Stimulated activated CD4-positive, alpha-beta T cell treated with anti-CD3 and anti-CD28 coated beads, Interleukin-12 subunit alpha, Interleukin-12 subunit beta, amount 100 ng/mL, for 48 hours (primary cell): ENCODE measurements around the gene ACRV1.
"Not testable (repeated sequence)": the region's sequence is repeated elsewhere in the genome, so short reads cannot be mapped to it uniquely, and the experiment has no call there.

Experiments
- DNase-seq, 3 donors: peaks; one replicate each; pipeline ENCODE4 v3.0.0-alpha.2; 2020; ENCODE audit warnings: low read depth in 2 of 3, low spot score in 1 of 3

Gene ACRV1

GRCh38 chr11:125680747-125681146, at the start of gene ACRV1:
Gene ACRV1, minus strand, starts transcription at chr11:125680847. Its CDS starts 67 bp downstream, at chr11:125680780.
- no peak for DNase-seq

- no peak for DNase-seq
Observed at GRCh38 chr11:125728969-125729368, 48.3 kb upstream of the ACRV1 start.

- no peak for DNase-seq
Observed at GRCh38 chr11:125724125-125724524, 43.5 kb upstream of the ACRV1 start.

GRCh38 chr11:125720781-125721180, 40.1 kb upstream of the ACRV1 start:
- DNase-seq, result no peak

GRCh38 chr11:125704686-125705085, 24.0 kb upstream of the ACRV1 start:
- DNase-seq, result not testable (repeated sequence)

GRCh38 chr11:125701858-125702621, 21.4 kb upstream of the ACRV1 start:
- no peak for DNase-seq

- DNase-seq, result no peak
Observed at GRCh38 chr11:125701018-125701610, 20.5 kb upstream of the ACRV1 start.

GRCh38 chr11:125694951-125695350, 14.3 kb upstream of the ACRV1 start:
- DNase-seq, result no peak

GRCh38 chr11:125692887-125693286, 12.2 kb upstream of the ACRV1 start:
- DNase-seq, result no peak

- DNase-seq, result no peak
Observed at GRCh38 chr11:125690006-125690405, 9.4 kb upstream of the ACRV1 start.

- no peak for DNase-seq
Observed at GRCh38 chr11:125689274-125689859, 8.7 kb upstream of the ACRV1 start.

GRCh38 chr11:125688632-125689031, 8.0 kb upstream of the ACRV1 start:
- no peak for DNase-seq

GRCh38 chr11:125688066-125688465, 7.4 kb upstream of the ACRV1 start:
- no peak for DNase-seq

GRCh38 chr11:125685228-125685627, 4.6 kb upstream of the ACRV1 start:
- no peak for DNase-seq

- no peak for DNase-seq
Observed at GRCh38 chr11:125679837-125680236, 810 bp downstream of the ACRV1 start.

GRCh38 chr11:125679397-125679796, 1.2 kb downstream of the ACRV1 start:
- no peak for DNase-seq

GRCh38 chr11:125675196-125675595, 5.5 kb downstream of the ACRV1 start:
- no peak for DNase-seq

- no peak for DNase-seq
Observed at GRCh38 chr11:125674210-125674609, 6.4 kb downstream of the ACRV1 start.

- DNase-seq, result no peak
Observed at GRCh38 chr11:125671561-125671960, 9.1 kb downstream of the ACRV1 start.

- no peak for DNase-seq
Observed at GRCh38 chr11:125670172-125670571, 10.5 kb downstream of the ACRV1 start.

- no peak for DNase-seq
Observed at GRCh38 chr11:125667151-125667550, 13.5 kb downstream of the ACRV1 start.

- no peak for DNase-seq
Observed at GRCh38 chr11:125663910-125664309, 16.7 kb downstream of the ACRV1 start.
